ENCODE measurements around the gene IGFL1.
"Not testable (repeated sequence)": the region's sequence is repeated elsewhere in the genome, so short reads cannot be mapped to it uniquely, and the experiment has no call there.

Gene IGFL1

GRCh38 chr19:46229442-46229841 is at the start of gene IGFL1:
TSS of gene IGFL1 (plus strand) at chr19:46229742. CDS start at chr19:46229775, 33 bp downstream.
- DNase-seq (ENCODE audit: low spot score), result no peak

DNA sequence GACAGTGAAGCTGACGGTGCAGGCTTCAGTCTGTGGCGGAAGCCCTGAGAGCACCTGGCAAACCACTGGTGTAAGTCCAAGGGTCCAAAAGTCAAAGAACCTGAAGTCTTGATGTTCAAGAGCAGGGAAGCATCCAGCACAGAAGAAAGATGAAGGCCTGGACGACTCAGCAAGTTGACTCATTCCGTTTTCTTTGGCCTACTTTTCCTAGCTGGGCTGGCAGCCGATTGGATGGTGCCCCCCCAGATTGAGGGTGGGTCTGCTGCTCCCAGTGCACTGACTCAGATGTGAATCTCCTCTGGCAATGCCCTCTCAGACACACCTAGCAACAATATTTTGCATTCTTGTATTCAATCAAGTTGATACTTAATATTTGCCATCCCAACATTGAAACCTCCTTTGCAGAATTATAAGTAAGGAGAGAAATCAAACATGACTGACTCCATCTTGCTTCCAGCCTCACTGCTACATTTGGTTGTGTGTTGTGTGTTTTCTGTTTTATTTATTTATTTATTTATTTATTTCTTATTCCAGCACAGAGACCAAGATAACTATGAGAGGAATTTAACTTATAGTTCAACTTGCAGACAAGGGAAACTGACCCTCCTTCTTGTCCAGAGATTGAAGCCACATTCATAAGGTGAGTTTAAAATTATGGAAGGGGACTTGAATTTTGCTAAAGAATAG is 48.7 kb upstream of the IGFL1 start:
- DNase-seq (ENCODE audit: low spot score), result no peak

GRCh38 chr19:46181388-46181779 is 48.2 kb upstream of the IGFL1 start:
- no peak for DNase-seq (ENCODE audit: low spot score)

DNA sequence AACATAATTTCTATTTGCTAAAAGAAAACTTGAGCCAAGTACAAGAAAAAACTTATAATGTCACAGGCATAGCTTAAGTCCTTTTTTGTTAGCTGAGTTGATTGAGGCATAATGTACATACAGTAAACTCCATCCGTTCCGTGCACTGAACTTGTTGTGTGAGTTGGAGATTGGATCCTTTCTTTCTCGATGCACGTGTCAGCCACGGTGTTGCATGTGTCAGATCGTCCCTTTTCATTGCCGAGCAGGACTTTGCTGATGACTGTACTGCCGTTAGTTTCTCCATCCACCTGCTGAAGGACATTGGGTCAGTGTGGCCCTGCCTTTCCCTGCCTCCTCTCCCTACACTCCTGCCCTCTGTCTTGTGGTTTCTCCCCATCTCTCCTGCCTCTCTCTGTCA is 47.1 kb upstream of the IGFL1 start:
- no peak for DNase-seq (ENCODE audit: low spot score)

DNA sequence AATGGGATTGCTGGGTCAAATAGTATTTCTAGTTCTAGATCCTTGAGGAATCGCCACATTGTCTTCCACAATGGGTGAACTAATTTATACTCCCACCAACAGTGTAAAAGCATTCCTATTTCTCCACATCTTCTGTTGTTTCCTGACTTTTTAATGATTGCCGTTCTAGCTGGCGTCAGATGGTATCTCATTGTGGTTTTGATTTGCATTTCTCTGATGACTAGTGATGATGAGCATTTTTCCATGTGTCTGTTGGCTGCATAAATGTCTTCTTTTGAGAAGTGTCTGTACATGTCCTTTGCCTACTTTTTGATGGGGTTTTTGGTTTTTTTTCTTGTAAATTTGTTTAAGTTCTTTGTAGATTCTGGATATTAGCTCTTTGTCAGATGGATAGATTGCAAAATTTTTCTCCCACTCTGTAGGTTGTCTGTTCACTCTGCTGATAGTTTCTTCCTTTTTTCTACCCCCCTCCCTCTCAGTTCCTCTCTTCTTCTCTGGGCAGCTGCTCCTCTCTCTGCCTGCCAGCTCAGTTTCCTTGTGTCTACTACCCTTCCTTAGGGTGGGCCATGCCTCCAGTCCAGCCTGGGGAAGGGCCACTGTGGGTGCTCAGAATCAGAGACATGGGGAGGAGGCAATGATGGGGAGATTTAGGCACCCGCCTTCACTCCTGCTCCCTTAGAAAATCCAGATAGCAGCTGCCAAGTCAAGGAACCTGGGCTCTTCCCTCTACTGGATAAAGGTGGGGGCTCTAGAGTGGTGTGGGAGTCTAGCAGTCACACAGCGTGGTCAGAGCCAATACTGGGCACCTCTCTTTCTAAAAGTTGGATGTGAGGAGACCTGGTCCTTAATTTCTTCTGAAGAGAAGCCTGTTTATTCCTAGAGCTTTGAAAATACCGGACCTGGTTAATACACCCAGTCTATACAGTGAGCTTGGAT is 44.5 kb upstream of the IGFL1 start:
- DNase-seq (ENCODE audit: low spot score), result not testable (repeated sequence)

DNA sequence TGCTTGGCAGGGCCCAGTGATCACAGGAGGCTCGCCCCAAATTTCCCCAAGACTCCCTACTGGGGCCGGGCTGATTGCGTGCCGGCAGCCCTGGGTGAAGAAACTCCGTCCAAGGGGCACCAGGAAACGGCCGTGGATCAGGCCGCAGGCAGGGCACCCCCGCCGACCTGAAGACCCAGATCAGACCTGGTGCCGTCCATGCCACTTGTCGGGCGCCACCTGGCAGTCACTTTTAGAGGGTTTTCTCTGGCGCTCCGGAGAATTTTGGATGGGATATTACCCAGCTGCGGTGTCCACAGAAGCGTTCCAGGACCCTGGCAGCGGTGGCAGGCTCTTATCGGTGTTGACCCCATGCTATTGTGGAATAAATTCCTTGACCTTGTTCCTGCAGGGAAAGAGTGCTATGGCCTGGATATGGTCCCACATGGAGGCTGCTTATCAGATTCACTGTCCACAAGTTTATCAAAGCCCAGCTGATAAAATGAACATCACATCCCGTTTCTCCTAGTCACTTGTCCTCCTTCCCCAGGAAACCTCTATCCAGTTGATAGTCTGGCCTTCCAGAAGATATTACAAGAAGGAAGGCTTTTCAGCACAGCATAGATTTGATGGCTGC is 43.3 kb upstream of the IGFL1 start:
- no peak for DNase-seq (ENCODE audit: low spot score)

- DNase-seq (ENCODE audit: low spot score), result no peak
Observed at GRCh38 chr19:46186717-46187101, 42.8 kb upstream of the IGFL1 start.

- no peak for DNase-seq (ENCODE audit: low spot score)
Observed at GRCh38 chr19:46189971-46190888, 39.3 kb upstream of the IGFL1 start.

DNA sequence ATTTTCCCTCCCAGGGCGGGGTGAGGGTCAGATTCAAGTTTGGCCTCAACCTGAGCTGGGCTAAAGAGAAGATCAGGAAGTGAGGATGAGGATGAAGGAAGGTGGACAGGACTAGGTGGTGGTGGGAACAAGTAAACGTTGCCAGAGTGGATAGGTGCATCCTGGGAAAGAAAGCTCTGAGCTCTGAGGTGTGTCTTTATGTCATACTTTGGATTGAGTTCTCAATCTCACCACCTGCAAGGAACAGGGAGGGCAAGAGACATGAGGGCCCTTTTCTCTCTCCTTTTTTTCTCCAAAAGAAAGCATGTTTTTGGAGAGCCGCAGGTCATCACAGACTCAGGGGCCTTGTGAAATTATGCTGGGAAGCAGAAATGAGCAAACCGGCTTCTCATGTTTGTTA is 38.2 kb upstream of the IGFL1 start:
- DNase-seq (ENCODE audit: low spot score), result no peak

GRCh38 chr19:46191972-46192371 is 37.6 kb upstream of the IGFL1 start:
- DNase-seq (ENCODE audit: low spot score), result no peak

GRCh38 chr19:46192626-46192991 is 36.9 kb upstream of the IGFL1 start:
- not testable (repeated sequence) for DNase-seq (ENCODE audit: low spot score)

- DNase-seq (ENCODE audit: low spot score), result no peak
Observed at GRCh38 chr19:46192992-46193650, 36.4 kb upstream of the IGFL1 start.

DNA sequence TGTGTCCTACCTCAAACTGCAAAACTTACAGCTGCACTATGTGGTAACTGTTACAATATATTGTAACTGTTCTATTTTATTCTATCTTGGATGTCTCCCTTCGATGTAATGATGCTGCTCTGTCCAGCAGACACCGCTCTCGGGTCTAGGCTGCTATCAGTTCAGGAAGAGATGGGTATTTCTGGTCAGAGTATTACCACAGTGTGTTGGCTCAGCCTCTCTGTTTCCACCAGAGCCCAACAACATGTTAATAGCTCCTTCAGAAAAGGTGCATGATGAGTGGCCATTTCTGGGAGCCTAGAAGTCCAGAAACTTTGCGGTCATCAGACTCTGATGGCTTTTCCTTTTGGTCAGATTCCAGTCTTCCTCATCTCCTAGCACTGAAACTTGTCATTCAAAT is 35.9 kb upstream of the IGFL1 start:
- no peak for DNase-seq (ENCODE audit: low spot score)

GRCh38 chr19:46195104-46195503 is 34.4 kb upstream of the IGFL1 start:
- DNase-seq (ENCODE audit: low spot score), result no peak

GRCh38 chr19:46195919-46196318 is 33.6 kb upstream of the IGFL1 start:
- DNase-seq (ENCODE audit: low spot score), result not testable (repeated sequence)

GRCh38 chr19:46196410-46197124 is 33.0 kb upstream of the IGFL1 start:
- DNase-seq (ENCODE audit: low spot score), result no peak

- DNase-seq (ENCODE audit: low spot score), result no peak
Observed at GRCh38 chr19:46197314-46198070, 32.0 kb upstream of the IGFL1 start.

DNA sequence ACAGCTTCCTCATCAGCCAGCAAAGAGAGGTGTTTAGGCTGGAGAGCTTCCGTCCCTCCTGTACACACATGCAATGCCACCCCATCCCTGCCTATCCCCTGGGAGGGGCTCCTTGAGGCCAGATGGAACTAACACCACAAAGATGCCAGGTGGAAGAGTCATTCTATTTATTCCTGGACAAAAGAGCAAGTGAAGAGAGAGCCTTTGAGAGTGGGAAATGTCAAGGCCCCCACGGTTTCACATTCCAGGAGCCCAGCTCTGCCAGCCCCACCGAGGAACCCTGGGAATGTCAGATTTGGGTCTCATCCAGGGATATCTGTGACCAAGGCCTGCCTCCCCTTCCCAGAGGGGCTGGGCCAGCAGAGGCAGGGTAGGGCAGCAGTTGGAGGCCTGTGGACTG is 30.8 kb upstream of the IGFL1 start:
- DNase-seq (ENCODE audit: low spot score), result no peak

- DNase-seq (ENCODE audit: low spot score), result no peak
Observed at GRCh38 chr19:46201454-46202310, 27.9 kb upstream of the IGFL1 start.
